Esophagus squamous epithelium (tissue), 5 donors: Measurements from ENCODE around the gene CENPS. TPM values are rescaled to one million over a fixed set of nuclear protein-coding genes. Genes with fewer than 3 reads are reported as not detected.

ENCODE experiments used
- DNase-seq: peaks from one replicate; lab custom pipeline; 2025; lab: John Stamatoyannopoulos, UW
- H3K27ac ChIP-seq, 4 donors: fragments of 200-600 bp; sonication (generic); one replicate each; pipeline ENCODE4 v1.5.1; 2016 to 2019; ENCODE audit warnings: mild to moderate bottlenecking in 1 of 4
- H3K27me3 ChIP-seq, 4 donors: fragments of 200-600 bp; sonication (generic); 1 replicate in 3 of 4; 2 replicates in 1 of 4; pipeline versions ENCODE4 v1.5.1 to v1.6.0; 2017 to 2021; ENCODE audit warnings: antibody characterized with exemption in 1 of 4
- H3K36me3 ChIP-seq, 3 donors: fragments of 200-600 bp; sonication (generic); one replicate each; pipeline ENCODE4 v1.5.1; 2016 to 2019
- H3K4me1 ChIP-seq, 3 donors: fragments of 200-600 bp; sonication (generic); one replicate each; pipeline ENCODE4 v1.5.1; 2017 to 2019
- H3K4me3 ChIP-seq, 4 donors: fragments of 200-600 bp; sonication (generic); 1 replicate in 3 of 4; 2 replicates in 1 of 4; pipeline ENCODE4 v1.5.1; 2016 to 2019; ENCODE audit warnings: mild to moderate bottlenecking in 2 of 4, moderate library complexity in 1 of 4
- H3K9me3 ChIP-seq, 3 donors: fragments of 200-600 bp; sonication (generic); one replicate each; pipeline ENCODE4 v1.5.1; 2016 to 2019
- CTCF ChIP-seq, 6 experiments: fragments of 450-650 bp in 4 of 6; fragments of 200-600 bp in 2 of 6; sonication (generic) in 2 of 6; IDR thresholded peaks; one replicate each; pipeline ENCODE4 v1.5.1; 2016 to 2019; ENCODE audit warnings: antibody characterized with exemption in 6 of 6, mild to moderate bottlenecking in 4 of 6, moderate library complexity in 4 of 6
- POLR2A ChIP-seq, 4 donors: fragments of 450-650 bp; IDR thresholded peaks; one replicate each; pipeline ENCODE4 v1.6.1; 2017; ENCODE audit warnings: antibody characterized with exemption in 4 of 4, mild to moderate bottlenecking in 4 of 4, moderate library complexity in 3 of 4
- WGBS, 2 donors: methylation state at CpG; one replicate each; pipeline ENCODE4 v1.1.5; 2018; 5-methylcytosine and 5-hydroxymethylcytosine counted together
- intact Hi-C: fragments of 100-400 bp; cut with DNase I; formaldehyde crosslinking; loops from one replicate; pipeline ENCODE4 v1.15.0; 2022
- total RNA-seq, 4 donors: library from RNA; depleted of rRNA; stranded (reverse); fragments of >200 nt; gene quantifications; one replicate each; pipeline ENCODE4 v1.1.0, GENCODE V29; 2016
- donor health status: DM: yes; HTN: yes; CAD: no.

Gene CENPS
- 10 to 100 TPM in 1 of 4 donors, 1 to 10 TPM in 3; 5.6 to 15.7 (median 6.1) TPM for total RNA-seq

- Histone ChIP-seq H3K27me3 (no peaks in the 10 kb centered on the region), H3K9me3 (no peaks in the 10 kb centered on the region), H3K27ac (peak within 1 kb of the TSS; percentile 43 to 77 (median 64)), H3K36me3 (peaks cover 0 to 9% (median 0%) of the 10 kb centered on the region in 3 donors), H3K4me3 (peak within 1 kb of the TSS; percentile 52 to 78 (median 68)), H3K4me1 (peaks cover 8 to 32% (median 13%) of the 10 kb centered on the region in 3 donors)
- no peak for DNase-seq
- TF ChIP-seq CTCF (IDR thresholded peaks at IDR 0.05), result peak; percentile 96 to 99 (median 98)
- peak in 2 of 4 donors; percentile 6 to 23 for TF ChIP-seq POLR2A (IDR thresholded peaks at IDR 0.05)
- intact Hi-C loops, result loop anchor here (5.0 to 10.0 kb wide), 2 partner anchors 62 to 226 kb away; no protein-coding TSS in a partner anchor
- 0 to 1% methylated on average over 12 to 36 of the region's 95 CpGs for WGBS, 2 donors
These were observed at the start of gene CENPS for GRCh38 chr1:10430216-10431069. TSS of gene CENPS (plus strand) at chr1:10430433. CDS start at chr1:10430518, 85 bp downstream.

GRCh38 chr1:10380594-10381275, 49.5 kb upstream of the CENPS start:
- intact Hi-C loops, result no loop called here
- no peaks in the 10 kb centered on the region for H3K9me3 ChIP-seq
- H3K27me3 ChIP-seq, result no peaks in the 10 kb centered on the region
- 41 to 54% methylated on average over 5 of the region's 5 CpGs for WGBS, 2 donors
- peaks cover 0 to 25% (median 0%) of the 10 kb centered on the region in 3 donors for H3K36me3 ChIP-seq
- no peak for DNase-seq
- peaks cover 18 to 65% (median 19%) of the 10 kb centered on the region in 3 donors for H3K4me1 ChIP-seq
- no peak overlapping the region for H3K4me3 ChIP-seq
- peak overlapping the region in 3 of 4 donors; percentile 81 to 90 (median 84) for H3K27ac ChIP-seq
- TF ChIP-seq POLR2A (IDR thresholded peaks at IDR 0.05), result no peak
- no peak for TF ChIP-seq CTCF (IDR thresholded peaks at IDR 0.05)

GRCh38 chr1:10383630-10384029, 46.6 kb upstream of the CENPS start:
- peaks cover 16 to 81% (median 34%) of the 10 kb centered on the region in 3 donors for H3K4me1 ChIP-seq
- intact Hi-C loops, result no loop called here
- no peak for TF ChIP-seq POLR2A (IDR thresholded peaks at IDR 0.05)
- TF ChIP-seq CTCF (IDR thresholded peaks at IDR 0.05), result no peak

GRCh38 chr1:10384219-10384618, 46.0 kb upstream of the CENPS start:
- Histone ChIP-seq H3K27me3 (no peaks in the 10 kb centered on the region), H3K4me3 (no peak overlapping the region), H3K36me3 (peaks cover 0 to 7% (median 0%) of the 10 kb centered on the region in 3 donors), H3K4me1 (peaks cover 19 to 81% (median 39%) of the 10 kb centered on the region in 3 donors), H3K9me3 (no peaks in the 10 kb centered on the region), H3K27ac (peak overlapping the region in 2 of 4 donors; percentile 88 to 90)
- intact Hi-C loops, result no loop called here
- TF ChIP-seq POLR2A (IDR thresholded peaks at IDR 0.05), result no peak
- TF ChIP-seq CTCF (IDR thresholded peaks at IDR 0.05), result no peak
- DNase-seq, result no peak
- 72 to 91% methylated on average over 8 of the region's 8 CpGs for WGBS, 2 donors

More at GRCh38 chr1:10383630-10384029, 46.6 kb upstream of the CENPS start:
- Histone ChIP-seq H3K9me3 (no peaks in the 10 kb centered on the region), H3K36me3 (peaks cover 0 to 7% (median 0%) of the 10 kb centered on the region in 3 donors), H3K27me3 (no peaks in the 10 kb centered on the region), H3K27ac (peak overlapping the region in 3 of 4 donors; percentile 23 to 90 (median 88)), H3K4me3 (no peak overlapping the region)
- WGBS, 2 donors, result 96 to 100% methylated on average over 2 to 4 of the region's 4 CpGs
- DNase-seq, result no peak
